ENCODE results near the gene DCDC1.
"Not testable (repeated sequence)": the region's sequence is repeated elsewhere in the genome, so short reads cannot be mapped to it uniquely, and the experiment has no call there.

Gene DCDC1

DNA sequence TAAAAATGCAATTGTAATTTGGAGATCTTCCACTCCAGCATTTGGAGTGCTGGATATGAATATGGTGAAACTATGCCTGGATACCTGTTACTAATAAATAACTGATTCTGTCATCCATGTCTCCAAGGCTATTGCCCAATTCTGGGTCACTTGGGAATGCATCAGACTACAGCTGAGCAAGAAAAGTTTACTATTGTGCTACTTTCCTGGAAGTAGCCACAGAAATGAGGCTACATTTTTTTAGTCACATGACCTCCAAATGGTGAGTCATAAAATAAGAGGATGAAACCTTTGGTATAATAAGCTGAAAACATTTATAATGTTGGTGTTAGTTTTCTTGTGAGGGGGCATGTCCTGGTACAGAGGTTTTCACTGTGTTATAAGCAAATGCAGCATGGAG, 44.4 kb downstream of the DCDC1 start:
- FAIRE-seq = no peak

DNA sequence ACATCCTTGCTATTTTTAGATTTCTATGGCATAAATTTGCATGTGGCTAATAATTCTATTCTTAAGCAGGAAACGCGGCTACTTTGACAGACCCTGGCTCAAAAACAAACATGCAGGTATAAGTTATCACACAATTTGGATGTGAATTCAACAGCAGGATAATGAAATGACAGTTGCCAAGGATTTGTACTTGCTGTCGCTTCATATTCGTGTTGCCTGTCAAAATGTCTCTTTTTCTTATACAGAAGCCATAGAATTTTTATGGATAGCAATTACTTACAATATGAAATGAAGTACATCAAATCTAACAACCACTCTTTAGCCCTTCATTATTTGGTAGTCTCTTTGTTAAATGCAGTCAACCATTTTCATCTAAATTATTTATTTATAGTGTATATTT, 46.4 kb downstream of the DCDC1 start:
- no peak for FAIRE-seq

DNA sequence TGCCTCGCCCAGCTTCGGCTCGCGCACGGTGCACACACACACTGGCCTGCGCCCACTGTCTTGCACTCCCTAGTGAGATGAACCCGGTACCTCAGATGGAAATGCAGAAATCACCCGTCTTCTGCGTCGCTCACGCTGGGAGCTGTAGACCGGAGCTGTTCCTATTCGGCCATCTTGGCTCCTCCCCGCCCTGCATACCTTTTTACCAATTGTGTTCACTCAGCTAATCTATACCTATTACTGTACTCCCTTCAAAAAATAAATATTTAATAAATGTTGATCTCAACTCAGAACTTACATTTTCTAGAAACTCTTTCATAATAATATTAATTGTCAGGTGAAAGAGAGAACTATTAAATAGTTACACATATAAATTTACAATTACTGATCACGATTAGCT, 48.0 kb downstream of the DCDC1 start:
- FAIRE-seq = not testable (repeated sequence)

DNA sequence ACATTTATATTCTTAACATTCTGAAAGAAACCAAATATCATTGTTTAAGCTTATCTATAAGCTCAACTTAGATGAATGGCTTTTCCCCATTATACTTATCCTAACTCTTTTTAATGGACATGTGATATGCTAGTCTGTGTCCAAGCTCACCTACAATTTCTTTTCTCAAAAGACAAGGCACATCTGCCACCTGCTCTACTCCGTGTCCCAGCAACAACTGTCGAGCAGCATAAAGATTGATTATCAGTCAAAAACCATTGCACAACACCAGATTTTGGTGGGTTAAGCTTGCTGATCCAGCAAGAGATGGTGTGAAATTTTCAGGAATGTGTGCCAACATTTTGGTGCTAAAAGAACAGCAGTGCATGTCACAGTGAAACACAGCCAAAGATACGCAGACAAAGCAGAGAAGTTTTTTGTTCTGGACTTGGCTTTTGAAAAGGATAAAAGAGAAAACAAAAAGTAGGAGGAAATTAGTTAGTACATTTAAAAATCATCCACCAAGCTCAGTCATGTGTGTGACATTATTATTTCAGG, 65.8 kb downstream of the DCDC1 start:
- no peak for FAIRE-seq

DNA sequence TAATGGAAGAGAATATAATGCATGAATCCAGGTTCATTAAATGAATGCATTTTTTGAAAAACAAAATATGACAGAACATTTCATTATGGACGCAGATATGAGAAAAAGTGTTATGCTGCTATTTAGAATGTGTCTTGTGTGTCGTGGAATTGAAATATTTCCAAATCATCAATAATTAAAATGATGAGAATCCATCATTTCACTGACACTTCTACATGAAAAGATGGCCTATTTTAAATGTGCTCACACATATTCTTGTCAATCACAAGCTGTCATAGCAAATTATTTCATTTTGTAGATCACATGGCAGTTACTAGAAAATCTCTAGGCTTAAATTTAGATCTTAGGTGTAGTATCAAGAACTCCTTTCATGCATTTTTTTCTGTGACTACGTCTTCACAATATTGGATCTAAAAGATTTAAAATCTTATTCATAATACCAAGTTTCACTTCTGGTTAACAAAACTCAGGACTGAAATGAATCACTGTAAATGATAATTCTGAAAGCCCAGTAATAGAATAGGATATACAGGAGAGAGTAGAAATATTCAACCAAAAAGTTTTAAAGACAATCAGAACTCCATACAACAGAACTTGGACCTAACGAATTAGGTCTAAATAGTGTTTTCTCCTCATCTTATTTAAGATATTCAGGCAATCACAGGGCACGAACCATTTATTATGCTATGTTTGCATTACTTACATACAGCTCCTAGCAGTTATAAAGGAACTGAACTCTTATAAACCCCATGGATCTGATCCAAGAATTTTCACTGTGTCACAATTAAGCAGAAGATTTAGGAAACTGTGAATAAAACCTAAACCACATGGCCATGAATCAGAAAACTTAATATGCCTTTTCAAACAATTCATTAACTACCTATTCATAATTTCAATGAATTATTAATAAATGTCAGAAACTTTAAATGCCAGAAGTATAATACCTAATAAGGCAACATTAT, 67.7 kb downstream of the DCDC1 start:
- peak; percentile 54 for FAIRE-seq

DNA sequence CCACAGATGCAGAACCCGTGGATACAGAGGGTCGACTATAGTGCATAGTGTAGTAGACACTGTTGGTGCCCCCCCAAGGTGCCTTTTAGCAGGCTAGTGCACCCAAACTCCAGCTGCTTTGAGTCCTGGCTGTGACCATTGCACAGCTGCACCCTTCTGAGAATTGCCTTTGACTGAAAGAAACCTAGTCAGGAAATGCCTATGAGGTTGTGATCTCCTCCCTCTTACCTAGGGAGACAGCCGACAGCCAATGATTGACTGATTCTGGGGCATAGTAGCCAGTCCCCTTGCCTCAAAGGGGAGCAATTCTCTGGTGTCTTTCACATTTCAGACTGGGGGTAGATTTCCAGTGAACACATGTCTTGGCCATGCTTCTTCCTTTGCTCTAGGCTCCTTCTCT, 74.2 kb downstream of the DCDC1 start:
- FAIRE-seq = no peak

DNA sequence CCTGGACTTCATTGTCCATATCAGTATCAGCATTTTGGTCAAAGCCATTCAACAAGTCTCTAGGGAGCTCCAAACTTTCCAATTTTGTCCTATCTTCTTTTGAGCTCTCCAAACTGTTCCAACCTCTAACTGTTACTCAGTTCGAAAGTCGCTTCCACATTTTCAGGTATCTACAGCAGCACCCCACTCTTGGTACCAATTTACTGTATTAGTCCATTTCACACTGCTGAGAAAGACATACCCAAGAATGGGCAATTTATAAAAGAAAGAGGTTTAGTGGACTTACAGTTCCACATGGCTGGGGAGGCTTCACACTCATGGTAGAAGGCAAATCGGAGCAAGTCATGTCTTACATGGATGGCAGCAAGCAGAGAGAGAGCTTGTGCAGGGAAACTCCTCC, 96.0 kb downstream of the DCDC1 start:
- not testable (repeated sequence) for FAIRE-seq

DNA sequence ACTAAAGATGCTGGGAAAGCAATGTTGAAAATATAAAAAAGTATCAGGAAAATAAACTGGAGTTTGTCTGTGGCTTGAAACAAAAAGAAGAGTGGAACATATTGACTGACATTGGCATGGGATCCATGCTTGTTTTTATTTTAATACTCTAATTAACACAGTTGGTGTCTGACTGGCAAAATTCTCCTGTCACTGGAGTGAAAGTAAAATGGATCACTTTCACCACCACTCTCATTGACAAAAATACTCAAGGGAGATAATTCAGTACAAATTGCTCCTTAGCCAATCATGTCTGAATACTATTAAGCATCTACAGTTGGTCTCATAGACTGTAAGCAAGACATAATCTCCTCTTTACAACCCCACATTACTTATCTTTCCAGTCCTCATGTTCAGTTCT, 101.8 kb downstream of the DCDC1 start:
- FAIRE-seq = no peak

DNA sequence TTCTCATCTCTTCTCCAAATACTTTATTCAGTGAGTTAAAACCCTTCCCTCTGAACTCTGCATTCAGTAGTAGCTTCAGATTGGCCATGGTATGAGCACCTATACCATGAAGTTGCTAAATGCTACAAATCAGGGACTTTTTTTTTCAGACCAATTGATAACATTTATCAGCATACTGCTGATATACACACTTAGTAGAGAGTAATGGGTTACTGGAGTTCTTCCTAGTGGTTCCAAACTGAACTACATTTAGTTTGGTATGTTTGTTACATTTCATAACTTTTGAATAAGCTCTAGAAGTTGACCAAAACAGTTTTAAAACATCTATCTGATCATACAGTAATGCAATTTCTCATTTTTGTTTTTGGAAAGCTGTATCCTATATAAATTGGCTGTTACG, 104.7 kb downstream of the DCDC1 start:
- no peak for FAIRE-seq

DNA sequence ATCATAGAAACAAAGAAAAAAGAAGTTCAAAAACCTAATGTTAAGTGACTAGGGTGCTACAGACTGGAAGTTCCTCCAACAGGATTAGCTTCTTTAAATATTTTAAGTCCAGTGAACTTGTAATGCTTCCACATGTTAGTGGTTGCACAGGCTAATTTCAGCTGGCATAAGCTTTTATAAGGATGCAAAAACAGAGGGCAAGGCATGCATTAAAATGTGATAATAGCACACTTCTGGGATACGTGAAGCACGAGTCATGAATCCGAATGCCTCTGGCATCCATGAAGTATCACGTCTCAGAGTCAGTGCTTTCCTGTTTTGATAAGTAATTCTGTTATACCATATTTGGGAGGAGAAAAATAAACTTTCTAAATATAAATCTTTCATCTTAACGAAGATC, 106.8 kb downstream of the DCDC1 start:
- FAIRE-seq = no peak

DNA sequence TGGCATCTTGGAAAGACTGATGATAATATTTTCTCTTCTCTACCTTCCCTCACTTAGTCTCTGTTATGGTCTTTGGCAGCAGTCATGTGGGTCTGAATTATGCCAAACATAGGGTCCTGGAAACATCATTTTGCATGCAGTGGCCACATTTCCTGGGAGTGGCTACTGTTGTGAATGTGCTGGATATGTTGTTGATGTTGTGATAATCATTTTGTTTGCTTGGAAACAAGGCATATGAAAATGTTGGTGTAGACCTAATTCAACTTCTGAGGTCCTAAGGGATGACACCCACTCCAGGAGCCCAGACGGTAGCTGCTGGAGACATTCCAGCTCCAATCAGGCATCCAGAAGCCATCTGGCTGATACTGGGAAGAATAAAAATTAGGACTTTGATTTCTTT, 109.7 kb downstream of the DCDC1 start:
- no peak for FAIRE-seq

DNA sequence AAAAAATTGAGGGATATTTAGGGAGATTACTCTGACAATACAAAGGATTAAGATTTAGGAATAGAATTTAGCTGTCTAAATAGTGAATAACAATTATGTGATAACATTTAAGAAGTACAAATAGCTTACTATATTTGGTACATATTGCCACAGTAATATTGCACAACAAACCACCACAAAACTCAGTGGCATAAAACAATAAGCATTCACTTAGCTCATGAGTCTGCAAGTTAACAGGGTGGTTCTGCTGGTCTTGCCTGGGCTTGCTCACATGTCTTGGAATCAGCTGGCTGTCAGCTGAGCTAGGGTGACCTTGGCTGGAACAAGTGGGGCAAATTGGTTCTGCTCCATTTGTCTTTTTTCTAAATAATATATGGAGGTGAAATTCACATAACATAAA, 115.1 kb downstream of the DCDC1 start:
- no peak for FAIRE-seq

DNA sequence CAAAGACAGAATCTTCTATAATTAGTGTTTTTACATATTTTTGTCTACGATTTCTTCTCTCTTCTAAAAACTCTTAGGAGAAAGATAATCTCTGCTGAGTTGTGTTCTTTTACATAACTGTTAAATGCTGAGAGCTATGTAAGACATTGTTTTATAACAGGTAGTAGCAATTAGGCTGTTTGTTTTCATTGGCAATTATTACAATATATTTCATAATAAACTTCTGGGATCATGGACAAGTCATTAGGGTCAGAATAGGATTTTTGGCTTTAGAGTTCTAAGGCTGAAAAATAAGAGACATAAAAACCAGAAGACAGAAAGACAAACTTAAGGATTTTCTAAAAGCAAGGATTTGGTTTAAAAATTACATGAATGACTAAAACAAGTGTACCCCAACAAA, 120.8 kb downstream of the DCDC1 start:
- no peak for FAIRE-seq

DNA sequence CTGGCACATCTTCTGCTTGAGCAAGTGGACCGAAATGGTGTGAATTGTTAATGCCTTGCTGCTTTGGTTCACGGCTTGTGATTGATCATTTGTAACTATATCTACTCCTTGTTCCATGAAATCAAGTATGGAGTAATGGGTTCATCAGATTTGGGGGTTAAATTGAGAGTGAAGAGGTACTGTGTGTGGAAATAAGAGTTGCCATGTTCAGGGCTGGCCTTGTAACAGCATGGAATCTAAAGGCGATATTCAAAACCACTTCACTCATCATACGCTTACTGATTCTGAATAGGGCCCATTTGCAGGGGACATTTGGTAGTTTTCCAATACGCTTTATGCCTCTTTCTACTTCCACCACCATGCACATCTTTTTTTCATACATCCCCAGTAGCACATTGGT, 122.2 kb downstream of the DCDC1 start:
- no peak for FAIRE-seq

DNA sequence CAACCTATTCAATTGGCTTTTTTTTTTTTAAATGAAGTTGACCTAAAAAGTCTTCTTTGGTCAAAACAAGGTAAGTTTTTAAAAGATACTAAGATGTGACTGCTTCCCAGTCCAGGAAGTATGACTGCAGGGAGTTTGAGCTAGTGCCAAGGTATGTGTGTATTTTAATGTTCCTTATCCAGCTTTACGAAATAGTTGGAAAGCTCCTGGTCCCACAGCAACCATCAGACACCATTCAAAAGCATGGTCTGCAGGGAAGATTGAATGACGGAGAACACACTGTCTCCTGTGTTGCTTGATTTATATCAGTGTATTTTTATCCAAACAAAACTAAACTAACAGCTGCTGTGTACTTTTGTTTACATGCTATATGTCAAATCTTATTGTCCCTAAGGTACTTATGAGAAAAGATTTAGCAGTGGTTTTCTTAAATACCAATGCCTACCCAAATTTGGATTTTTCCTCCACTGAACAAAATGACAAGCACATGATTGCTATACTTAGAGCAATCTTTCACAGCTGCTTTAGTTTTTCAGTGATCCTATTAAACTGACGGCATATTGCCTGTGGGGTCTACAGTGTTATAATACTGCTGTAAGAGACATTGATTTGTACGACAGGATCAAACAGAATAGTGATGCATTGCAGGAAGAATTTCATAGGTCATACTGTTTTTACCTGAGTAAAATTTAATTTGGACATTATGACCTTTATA, 122.9 kb downstream of the DCDC1 start:
- no peak for FAIRE-seq

DNA sequence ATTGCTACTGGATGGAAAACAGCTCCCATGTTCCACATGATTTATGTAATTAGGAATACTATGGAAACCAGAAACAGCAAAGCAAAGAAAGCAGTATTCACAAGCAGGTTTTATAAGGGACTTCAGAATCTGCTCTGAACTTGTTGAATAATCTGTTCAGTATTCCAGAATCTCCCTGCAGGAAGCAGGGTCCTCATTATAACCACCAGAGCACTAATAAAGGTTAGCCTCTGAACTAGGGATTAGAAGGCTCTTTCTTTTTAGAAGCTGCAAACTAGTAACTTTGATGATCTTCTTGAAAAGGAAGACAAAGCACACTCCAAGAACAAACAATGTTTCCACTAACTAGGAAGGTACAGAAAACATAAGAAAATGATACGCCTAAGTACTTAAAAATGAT, 125.8 kb downstream of the DCDC1 start:
- FAIRE-seq = no peak

DNA sequence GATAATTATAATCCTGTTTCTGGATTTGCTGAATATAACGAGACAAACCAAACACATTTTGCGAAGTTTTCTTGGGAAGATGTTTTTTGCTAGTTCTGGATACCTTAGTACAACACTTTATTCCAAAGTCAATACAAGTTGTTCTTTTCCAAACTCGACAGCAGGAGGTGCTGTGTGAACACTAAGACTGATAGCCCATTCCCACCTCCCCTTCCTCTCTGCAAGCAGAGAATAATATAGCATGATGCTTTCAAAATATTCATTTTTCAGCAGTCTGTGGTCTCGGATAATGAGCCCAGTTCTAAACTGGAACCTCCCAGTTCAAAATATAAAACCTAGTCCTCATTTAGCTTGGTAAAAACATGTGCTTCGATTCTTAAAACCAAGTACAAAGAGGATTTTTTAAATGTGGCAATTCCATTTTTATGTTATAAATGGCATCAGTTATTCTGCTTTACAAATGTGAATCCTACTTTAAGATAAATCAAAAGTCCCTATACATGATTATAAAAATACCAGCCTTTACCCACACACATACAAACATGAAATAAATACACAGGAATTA, 129.1 kb downstream of the DCDC1 start:
- FAIRE-seq = peak; percentile 84

DNA sequence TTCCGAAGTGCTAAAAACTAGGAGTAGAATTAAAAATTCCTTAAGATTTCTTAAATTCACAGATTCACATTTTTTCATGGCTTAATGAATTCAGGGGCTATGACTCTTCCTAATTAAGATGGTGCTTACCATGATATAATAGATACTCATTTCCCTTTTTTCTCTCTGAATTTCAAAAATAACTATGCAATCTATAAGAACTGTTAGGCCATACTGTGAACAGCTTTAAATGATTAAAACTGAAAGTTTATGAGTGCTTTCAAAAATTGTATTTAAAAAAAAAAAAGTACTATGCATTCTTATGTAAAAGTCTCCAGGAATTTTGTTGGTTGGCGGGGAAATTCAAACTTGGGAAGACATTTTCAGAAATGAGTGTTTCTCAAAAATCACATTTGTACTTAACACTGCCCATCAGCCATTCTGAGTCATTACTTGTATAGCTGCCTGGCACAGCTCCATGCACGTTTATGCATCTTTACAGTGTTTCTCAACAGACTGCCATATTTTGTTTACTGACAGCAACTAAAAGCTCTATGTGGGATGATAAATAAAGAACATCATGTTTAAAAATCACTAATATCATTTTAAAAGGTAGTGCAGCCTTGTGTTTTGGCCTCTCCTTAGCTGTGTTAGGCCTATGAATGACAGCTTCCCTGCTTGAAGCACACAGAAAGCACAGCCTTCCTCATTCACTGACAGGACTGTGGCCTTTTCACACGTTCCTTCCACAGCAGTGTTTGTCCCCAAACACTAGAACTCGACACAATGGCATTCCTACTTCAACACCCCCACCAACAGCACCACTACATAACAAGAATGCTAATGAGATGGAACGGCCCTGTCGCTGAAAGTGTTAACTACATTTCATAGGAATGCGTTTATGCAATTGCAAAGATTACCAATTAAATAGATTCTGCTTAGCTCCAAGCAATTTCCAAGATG, 131.4 kb downstream of the DCDC1 start:
- no peak for FAIRE-seq

DNA sequence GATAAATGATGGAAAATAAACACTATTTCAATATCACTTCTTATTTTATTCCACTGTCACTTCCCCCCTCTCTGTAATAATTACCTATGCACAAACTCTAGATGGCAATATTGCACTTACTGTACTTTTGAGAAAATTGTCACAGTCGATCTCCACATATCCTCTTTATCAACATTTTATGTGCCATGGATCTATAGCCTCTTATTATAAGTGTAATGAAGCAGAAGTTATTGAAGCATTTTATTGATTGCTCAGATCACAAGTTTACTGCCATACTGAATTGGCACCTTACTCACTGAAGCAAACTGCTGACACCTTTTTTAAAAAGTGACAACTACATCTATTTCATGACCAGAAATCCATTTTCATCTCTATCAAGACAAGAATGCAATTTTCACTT, 133.4 kb downstream of the DCDC1 start:
- peak; percentile 47 for FAIRE-seq

DNA sequence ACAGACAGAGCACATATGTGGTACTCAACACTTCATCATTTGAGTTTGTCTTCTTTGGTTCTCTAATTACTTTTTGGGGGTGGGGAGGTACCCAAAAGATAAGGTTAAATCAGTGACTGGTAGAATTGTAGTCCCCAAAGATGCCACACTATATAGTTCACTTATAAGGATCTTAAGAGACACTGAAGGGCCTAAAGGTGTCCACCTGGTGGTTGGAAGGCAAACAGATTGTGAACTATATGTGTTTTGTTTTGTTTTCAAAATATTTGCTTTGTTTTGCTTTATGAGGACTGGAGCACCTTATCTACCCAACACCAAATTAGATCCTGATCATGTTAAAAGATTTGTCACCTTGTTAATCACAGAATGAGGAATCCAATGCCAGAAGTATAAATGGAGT, 136.1 kb downstream of the DCDC1 start:
- no peak for FAIRE-seq

DNA sequence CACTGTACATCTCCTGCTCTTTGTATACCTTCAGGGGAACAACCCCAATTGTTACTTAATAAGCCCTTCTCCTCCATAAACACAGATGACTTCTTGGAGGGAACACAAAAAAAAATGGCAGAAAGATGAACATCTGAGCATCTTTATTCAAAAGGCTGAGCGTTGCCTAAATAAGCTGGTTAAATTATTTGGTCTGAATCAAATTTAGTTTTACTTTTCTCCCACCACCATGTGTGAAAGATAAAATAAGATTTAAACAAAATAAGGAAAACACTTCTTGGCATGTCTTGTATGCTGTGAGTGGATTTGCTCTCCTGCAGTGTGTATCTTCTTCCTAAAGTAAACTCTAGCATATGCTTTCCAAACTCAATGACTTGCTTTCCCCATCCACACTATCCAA, 137.9 kb downstream of the DCDC1 start:
- no peak for FAIRE-seq

DNA sequence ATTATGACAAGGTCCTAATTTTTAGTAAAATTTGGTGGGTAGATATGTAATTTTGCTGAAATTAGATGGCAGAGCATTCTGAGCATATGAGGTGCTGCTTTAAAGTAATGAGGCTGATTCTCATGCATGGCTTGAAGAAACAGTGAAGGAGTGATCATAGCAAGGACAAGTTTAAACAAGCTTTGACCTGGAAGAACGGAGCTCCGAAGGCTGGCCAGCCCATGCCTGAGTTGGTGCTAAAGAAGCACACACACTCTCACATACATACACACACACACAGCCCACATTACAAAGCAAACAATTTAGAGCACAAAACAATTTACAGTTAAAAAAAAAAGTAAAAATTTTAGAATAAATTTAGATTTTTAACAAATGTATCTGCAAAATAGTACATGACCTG, 150.7 kb downstream of the DCDC1 start:
- no peak for FAIRE-seq

DNA sequence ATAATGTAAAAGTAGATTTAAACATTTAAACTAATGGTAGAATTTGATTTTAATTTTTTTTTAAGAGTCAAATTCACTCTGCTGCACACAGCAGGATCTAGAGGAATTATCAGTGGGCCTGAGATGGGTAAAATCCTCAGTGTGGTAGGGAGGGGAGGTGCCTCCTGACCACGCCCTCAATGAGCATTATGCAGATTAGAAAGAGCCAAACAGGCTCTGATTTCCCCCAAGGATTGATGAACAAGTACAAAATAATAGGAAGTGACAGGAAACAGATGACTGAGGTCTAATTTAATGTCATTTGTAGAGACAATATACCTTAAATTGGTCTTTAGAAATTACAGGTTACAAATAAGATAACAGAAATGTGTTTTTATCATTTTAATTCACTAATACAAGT, 155.2 kb downstream of the DCDC1 start:
- no peak for FAIRE-seq
